ENCODE data around the gene RGS11. TPM values are rescaled to one million over a fixed set of nuclear protein-coding genes. Genes with fewer than 3 reads are reported as not detected.

RGS11 gene
- total and polyA plus RNA-seq, 2 experiments from 2014 or later = 0.74 to 1.8 TPM

DNA sequence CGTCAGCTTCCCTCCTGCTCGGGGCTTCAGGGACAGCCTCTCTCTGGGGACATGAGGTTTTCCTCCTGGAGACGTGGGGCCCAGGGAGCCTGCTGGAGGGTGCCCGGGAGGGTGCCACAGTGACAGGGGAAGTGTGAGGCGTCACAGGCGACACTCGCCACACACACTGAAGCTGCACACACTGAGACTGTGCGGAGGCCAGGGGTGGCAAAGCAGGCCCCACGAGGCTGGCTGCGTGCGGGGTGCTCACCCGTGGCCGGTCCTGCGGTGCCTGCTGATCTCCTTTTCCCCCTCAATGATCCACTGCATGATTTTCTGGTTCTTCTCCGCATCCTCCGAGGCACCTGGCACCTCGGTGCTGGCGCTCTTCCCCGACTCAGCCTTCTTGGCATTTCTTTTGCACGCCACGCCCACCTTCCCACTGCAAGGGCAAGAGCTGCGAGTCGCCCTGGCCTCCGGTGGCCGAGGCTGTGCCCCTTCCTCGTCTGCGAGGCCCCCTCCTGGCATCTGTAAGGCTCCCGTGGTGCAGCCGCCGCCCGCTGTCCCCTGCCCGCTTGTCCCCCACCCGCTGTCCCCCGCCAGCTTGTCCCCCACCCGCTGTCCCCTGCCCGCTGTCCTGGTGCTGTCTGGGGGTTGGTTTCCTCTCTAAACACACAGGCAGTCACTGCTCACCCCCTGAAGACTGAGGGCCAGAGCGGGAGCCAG is 21.2 kb upstream of the RGS11 start:
- Mint-ChIP-seq H3K27ac (no peak overlapping the region), H3K4me3 (no peak overlapping the region), H3K27me3 (ENCODE audit: insufficient read depth, low read depth, poor library complexity) (peaks cover 7% of the 10 kb centered on the region), H3K4me1 (no peaks in the 10 kb centered on the region), H3K36me3 (ENCODE audit: low read depth) (peaks cover 3% of the 10 kb centered on the region; the same call in 1 of the 3 replicates), H3K9me3 (no peaks in the 10 kb centered on the region)
- ATAC-seq = no peak
- Histone ChIP-seq H3K4me2 (no peak overlapping the region), H2AFZ (no peak overlapping the region), H3K9me2 (ENCODE audit: insufficient read depth) (no peaks in the 10 kb centered on the region), H3K79me2 (replicated peaks; ENCODE audit: insufficient read depth) (no peaks in the 10 kb centered on the region), H4K20me1 (replicated peaks; ENCODE audit: insufficient read depth) (peaks cover 9% of the 10 kb centered on the region; the same call in 1 of the 2 replicates), H3F3A (replicated peaks; ENCODE audit: low read depth) (no peaks in the 10 kb centered on the region), H3K27me3 (ENCODE audit: insufficient read depth) (no peaks in the 10 kb centered on the region), H3K4me3 (no peak overlapping the region), H3K27ac (ENCODE audit: low read depth) (no peak overlapping the region), H3K36me3 (ENCODE audit: insufficient read depth) (no peaks in the 10 kb centered on the region; the same call in 1 of the 2 replicates), H3K4me1 (ENCODE audit: insufficient read depth) (no peaks in the 10 kb centered on the region)
- DNase-seq (ENCODE audit: low spot score) = no peak
- TF ChIP-seq ZNF331 (CRISPR knock-in tag; IDR thresholded peaks at IDR 0.05; ENCODE audit: low read depth) (no peak), CREB1 (CRISPR knock-in tag; IDR thresholded peaks at IDR 0.05; ENCODE audit: low read depth) (no peak), POLR2AphosphoS5 (IDR thresholded peaks at IDR 0.05; ENCODE audit: low read depth) (no peak), JUNB (IDR thresholded peaks at IDR 0.05; ENCODE audit: unreplicated experiment) (no peak), ZNF114 (CRISPR knock-in tag; IDR thresholded peaks at IDR 0.05) (no peak), REST (IDR thresholded peaks at IDR 0.05; ENCODE audit: unreplicated experiment) (no peak), ETS1 (IDR thresholded peaks at IDR 0.05) (no peak), EZH2phosphoT487 (IDR thresholded peaks at IDR 0.05; ENCODE audit: unreplicated experiment) (no peak), EZH2 (IDR thresholded peaks at IDR 0.05; ENCODE audit: low read depth, unreplicated experiment) (no peak), STAT1 (IDR thresholded peaks at IDR 0.05; ENCODE audit: unreplicated experiment) (no peak), NANOG (IDR thresholded peaks at IDR 0.05; ENCODE audit: borderline replicate concordance) (no peak)
- TF ChIP-seq, protein P1, sequence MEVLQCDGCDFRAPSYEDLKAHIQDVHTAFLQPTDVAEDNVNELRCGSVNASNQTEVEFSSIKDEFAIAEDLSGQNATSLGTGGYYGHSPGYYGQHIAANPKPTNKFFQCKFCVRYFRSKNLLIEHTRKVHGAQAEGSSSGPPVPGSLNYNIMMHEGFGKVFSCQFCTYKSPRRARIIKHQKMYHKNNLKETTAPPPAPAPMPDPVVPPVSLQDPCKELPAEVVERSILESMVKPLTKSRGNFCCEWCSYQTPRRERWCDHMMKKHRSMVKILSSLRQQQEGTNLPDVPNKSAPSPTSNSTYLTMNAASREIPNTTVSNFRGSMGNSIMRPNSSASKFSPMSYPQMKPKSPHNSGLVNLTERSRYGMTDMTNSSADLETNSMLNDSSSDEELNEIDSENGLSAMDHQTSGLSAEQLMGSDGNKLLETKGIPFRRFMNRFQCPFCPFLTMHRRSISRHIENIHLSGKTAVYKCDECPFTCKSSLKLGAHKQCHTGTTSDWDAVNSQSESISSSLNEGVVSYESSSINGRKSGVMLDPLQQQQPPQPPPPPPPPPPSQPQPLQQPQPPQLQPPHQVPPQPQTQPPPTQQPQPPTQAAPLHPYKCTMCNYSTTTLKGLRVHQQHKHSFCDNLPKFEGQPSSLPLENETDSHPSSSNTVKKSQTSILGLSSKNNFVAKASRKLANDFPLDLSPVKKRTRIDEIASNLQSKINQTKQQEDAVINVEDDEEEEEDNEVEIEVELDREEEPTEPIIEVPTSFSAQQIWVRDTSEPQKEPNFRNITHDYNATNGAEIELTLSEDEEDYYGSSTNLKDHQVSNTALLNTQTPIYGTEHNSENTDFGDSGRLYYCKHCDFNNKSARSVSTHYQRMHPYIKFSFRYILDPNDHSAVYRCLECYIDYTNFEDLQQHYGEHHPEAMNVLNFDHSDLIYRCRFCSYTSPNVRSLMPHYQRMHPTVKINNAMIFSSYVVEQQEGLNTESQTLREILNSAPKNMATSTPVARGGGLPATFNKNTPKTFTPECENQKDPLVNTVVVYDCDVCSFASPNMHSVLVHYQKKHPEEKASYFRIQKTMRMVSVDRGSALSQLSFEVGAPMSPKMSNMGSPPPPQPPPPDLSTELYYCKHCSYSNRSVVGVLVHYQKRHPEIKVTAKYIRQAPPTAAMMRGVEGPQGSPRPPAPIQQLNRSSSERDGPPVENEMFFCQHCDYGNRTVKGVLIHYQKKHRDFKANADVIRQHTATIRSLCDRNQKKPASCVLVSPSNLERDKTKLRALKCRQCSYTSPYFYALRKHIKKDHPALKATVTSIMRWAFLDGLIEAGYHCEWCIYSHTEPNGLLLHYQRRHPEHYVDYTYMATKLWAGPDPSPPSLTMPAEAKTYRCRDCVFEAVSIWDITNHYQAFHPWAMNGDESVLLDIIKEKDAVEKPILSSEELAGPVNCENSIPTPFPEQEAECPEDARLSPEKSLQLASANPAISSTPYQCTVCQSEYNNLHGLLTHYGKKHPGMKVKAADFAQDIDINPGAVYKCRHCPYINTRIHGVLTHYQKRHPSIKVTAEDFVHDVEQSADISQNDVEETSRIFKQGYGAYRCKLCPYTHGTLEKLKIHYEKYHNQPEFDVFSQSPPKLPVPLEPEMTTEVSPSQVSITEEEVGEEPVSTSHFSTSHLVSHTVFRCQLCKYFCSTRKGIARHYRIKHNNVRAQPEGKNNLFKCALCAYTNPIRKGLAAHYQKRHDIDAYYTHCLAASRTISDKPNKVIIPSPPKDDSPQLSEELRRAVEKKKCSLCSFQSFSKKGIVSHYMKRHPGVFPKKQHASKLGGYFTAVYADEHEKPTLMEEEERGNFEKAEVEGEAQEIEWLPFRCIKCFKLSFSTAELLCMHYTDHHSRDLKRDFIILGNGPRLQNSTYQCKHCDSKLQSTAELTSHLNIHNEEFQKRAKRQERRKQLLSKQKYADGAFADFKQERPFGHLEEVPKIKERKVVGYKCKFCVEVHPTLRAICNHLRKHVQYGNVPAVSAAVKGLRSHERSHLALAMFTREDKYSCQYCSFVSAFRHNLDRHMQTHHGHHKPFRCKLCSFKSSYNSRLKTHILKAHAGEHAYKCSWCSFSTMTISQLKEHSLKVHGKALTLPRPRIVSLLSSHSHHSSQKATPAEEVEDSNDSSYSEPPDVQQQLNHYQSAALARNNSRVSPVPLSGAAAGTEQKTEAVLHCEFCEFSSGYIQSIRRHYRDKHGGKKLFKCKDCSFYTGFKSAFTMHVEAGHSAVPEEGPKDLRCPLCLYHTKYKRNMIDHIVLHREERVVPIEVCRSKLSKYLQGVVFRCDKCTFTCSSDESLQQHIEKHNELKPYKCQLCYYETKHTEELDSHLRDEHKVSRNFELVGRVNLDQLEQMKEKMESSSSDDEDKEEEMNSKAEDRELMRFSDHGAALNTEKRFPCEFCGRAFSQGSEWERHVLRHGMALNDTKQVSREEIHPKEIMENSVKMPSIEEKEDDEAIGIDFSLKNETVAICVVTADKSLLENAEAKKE (CRISPR knock-in tag; IDR thresholded peaks at IDR 0.05) = no peak
- TF ChIP-seq, protein P2, sequence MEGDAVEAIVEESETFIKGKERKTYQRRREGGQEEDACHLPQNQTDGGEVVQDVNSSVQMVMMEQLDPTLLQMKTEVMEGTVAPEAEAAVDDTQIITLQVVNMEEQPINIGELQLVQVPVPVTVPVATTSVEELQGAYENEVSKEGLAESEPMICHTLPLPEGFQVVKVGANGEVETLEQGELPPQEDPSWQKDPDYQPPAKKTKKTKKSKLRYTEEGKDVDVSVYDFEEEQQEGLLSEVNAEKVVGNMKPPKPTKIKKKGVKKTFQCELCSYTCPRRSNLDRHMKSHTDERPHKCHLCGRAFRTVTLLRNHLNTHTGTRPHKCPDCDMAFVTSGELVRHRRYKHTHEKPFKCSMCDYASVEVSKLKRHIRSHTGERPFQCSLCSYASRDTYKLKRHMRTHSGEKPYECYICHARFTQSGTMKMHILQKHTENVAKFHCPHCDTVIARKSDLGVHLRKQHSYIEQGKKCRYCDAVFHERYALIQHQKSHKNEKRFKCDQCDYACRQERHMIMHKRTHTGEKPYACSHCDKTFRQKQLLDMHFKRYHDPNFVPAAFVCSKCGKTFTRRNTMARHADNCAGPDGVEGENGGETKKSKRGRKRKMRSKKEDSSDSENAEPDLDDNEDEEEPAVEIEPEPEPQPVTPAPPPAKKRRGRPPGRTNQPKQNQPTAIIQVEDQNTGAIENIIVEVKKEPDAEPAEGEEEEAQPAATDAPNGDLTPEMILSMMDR (conservative IDR thresholded peaks at IDR 0.05; ENCODE audit: low read depth in 2 of 2) = no peak
